GM18520 (cell line): ENCODE measurements around the gene ACTG1.

Experiments
- ATAC-seq: cut with Tn5 transposase; IDR thresholded peaks from one replicate; pipeline ENCODE4 v1.9.1; 2021; ENCODE audit not compliant: unreplicated experiment

ACTG1 gene

DNA sequence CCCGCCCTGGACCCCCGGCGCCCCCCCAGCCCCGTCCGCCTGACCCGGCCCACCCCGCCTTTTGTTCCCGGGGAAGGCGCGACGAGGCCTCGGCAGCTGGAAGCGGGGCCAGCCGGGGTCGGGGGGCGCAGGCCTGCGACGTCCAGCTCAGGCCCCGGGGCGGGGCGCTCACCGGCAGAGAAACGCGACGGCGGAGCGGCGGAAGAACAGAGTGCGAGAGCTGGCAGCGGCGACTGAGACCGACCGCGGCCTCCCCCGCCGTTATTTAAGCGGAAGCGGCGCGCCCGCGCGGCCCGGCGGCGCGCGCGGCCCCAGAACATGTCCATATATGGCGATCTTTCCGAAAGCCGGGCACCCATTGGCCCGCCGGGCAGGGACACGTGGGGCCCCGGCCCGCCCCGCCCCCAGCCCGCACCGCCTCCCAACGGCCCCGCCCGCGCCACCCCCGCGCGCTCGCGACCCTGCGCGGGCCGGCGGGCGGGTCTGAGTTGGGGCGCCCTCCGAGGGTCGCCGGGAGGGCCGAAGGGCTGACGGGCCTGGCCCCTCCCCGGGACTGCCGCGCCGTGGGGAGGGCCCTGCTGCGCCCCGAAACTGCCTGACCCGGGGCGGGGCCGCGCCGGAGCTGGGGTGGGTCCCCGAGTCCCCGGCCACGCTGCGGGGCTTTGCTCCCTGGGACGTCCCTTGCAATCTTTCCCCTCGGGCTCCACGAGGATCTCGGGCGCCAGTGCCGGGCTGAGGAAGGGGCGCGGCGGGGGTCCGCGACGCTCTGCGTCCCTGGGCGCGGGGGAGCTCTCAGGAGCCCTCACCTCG is at the start of gene ACTG1:
Gene ACTG1 (minus strand): TSS at position 238 of the 810 bp plus-strand sequence. CDS start 445 bp downstream, outside the sequence.
- ATAC-seq: peak; percentile 33

DNA sequence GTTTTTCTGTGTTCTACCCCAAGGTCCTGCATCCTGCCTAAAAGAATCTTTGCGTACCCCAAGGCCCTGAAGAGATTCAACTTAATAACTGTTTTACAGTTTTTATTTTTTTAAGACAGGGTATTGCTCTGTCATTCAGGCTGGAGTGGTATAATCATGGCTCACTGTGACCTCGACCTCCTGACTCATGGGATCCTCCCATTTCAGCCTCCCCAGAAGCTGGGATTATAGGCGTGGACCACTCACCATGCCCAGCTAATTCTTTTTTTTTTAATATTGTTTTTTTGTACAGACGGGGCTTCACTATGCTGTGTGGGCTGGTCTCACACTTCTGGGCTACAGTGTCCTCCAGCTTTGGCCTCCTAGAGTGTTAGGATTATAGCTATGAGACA is 48.9 kb upstream of the ACTG1 start:
- ATAC-seq: no peak

DNA sequence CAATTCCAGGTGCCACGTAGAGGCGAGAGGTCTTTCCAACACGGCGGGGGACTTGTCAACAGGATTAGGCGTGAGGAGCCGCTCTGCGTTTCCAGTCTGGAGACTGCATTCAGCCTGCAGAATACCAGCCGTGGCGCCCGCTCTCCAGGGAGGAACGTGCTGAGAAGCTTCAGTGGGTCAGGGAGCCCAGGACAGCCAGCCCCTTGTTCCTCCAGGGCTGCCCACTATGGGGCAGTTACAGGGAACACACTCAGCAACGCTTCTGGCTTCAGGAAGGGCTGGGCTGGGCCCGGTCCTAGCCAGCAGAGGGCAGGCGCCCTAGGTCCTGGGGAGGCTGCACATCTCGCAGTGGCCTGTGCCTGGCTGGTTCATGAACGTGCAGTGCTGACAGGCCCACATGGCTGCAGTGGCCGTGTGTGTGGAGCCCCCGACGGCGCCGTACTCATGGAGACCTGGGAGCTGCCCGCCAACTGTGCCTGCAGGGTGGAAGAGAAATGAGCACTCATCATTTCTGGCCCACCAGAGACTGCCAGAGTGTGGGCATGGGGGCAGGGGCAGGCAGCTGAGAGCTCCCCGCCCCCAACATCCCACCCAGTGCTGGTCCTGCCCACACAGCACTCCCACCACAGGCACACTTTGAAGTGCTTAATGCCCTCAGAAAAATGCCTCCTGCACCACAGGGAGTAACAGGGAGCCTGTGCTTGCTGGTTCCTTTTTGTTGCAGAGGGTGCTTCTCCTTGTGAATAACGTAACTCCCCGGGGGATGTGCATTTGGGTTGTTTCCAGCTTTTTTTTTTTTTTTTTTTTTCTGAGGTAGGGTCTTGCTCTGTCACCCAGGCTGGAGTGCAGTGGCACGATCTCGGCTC is 46.6 kb upstream of the ACTG1 start:
- ATAC-seq: no peak

DNA sequence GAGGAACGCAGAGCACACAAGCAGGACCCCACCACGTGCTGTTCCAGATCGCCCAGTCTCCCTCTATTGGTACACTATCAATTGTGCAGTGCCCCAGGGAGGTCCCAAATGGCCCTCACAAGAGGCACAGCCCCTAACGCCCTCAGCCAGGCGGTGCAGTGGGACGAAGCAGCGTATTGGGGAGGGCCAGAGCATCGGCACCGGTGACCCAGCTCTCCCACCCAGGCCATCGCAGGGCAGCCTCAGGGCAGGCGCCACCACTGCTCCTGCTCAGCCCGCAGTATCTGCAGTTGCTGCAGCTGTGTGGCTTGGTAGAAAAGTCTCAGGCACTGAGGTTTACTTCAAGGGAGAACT is 45.5 kb upstream of the ACTG1 start:
- ATAC-seq: no peak

DNA sequence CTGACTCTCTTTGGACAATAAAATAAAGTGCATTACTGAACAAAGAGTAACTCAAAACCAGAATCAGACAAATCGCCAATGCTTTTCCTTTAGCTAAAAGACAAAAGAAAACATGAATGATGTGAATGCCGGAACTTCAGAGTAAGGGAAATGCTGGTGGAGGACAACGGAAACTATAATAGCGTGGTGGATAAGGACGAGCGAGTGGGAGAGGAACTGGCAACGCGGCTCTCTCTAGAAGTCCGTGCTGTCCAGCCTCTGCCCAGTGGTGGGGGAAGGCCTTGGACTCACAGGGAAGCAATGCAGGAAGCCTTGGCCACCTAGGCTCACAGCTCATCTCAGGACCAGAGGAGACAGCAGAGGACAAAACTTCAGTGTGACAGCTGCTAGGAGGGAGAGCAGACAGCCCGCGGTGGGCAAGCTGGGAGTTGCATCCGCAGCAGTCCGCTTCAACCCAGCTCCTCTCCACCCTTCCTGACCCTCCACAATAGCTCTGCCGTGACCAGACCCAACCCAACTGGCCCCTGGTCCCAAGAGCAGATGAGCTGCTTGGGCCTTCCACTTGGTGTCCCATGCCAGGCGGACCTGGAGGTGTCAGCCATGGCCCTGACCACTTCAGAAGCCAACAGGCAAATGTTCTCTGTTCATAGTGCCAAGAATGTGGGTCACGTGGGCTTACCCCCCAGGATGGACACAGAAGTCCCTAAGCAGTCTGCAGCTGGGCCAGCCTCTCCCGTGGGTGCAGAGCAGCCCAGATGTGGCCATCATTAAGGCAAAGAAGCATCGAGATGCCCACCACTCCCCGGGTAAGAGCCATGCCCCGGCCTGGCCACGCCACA is 44.9 kb upstream of the ACTG1 start:
- no peak for ATAC-seq

DNA sequence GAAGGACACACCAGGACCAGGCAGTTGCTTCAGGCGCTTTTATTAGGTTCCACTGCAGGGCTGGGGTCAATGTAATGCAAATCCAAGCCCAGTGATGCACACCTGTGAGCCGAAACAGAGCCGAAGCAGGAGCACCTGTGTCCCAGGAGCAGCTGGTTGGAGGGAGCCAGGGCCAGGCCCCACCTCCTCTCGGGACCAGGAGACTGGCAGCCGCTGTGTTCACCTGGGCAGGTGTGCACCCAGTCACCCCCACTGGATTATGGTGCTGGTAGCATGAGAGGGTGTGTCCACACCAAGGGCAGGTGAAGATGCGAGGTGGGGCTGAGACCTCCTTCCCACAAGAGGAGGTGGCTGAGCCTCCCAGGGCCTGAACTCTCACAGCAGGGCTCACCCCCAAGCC is 44.3 kb upstream of the ACTG1 start:
- ATAC-seq: no peak

DNA sequence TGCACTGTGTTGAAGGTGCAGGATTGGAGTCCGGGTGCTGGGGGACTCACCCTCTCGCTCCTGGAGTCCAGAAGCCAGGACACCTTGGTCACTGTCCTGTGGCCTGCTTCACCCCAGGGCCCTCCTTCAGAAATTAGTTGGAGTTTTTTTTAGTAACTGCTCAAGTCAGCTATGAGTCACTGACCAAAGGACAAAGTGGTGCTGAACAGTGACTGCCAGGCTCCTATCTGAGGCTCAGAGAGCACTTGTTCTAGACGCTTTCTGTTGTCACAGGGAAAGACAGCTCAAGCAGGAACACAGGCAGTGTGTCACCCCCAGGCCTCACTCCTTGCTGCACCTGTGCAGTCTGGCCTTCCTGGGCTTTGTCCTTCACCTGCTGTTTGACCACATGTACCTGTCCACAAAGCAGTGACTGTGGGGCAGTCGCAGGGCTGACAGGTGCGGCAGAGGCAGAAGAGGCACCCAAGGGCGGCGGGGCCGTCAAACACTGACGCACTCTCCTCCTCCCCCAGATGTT is 43.6 kb upstream of the ACTG1 start:
- no peak for ATAC-seq

DNA sequence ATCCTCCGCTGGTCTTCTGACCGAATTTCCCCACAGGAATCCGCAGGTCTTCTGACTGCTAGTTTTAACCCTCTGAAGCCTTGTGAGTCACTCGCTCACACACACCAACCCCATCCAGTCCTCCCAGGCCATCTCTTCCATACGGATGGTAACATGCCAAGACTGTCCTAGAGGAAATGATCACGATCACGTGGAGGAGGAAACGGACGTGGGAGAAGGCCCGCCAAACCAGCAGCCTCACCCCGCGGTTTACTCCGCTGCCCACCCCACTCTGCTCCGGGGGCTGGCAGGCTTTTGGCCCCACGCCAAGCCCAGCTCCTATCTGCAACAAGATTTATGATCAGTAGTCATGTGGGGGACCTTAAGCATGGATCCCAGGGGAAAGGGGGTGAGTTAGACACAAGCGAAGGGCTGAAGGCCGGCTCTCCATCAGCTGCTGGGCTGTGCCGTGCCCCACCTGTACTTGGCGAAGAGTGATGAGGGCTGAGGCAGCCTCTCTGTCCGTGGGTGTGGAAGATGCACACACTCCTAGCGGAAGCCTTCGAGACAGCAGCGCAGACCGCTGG is 41.1 kb upstream of the ACTG1 start:
- no peak for ATAC-seq

DNA sequence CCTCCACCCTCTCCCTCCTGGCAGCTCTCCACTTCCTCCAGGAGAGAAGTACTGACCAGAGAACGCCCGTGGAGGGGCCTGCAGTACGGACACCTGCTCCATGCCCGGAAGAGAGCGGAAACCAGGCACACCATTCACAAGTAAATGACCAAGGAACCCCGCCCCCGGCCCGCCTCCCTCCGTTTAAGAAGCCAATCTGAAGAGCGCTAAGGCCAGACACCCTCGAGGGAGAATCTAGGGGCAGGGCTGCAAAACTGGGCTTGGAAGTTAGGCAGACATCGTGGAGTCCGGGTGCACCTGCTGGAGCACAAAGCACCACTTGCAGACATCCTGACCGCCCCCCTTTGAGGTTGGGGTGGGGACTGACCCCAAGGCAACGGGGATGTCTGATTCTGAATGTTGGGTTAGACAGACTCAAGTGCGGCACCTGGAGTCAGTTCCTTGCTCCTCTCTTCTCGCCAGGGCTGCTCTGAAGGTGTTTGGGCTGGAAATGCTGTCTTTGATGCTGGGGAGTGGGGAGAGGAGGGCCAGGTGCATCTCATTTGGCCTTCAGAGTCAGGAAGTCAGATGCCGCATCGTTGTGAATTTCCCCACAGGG is 40.5 kb upstream of the ACTG1 start:
- peak; percentile 12 for ATAC-seq

DNA sequence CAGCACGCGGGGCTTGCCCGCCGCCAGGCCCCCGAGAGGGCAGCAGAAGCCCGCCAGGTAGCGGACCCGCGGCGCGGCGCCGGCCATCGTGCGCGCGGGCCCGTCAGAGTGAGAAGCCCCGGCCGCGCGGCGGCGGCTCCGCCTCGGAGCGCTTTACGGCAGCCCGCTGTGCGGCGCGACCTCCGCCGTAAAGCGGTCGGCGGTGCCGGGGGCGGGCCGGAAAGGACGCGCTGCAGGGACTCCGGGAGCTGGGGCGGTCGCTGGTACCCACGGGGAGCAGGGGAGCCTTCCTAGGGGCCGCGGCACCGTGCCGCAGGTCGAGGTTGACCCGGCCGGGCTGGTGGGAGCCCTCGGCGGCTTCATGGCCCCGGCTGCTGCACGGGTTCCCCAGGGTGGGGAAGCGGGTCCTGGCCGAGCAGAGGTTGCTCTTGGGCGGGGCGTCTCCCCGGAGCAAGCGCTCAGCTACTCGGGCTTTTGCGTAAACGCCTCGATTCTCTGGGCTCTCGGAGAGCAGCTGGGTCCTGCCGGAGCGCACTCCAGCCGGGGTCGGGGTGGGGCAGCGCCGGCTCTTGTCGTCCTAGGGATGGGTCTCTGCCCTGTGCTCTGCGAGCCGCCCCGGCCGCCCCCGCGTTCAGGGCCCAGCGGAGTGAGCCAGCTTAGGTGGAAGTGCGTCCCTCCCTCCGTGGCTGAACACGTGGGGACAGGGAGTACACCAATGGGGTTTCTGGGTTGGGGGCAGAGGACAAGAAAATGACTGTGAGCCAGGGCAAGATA is 39.8 kb upstream of the ACTG1 start, which contains the start of gene FAAP100:
Gene FAAP100 (minus strand): TSS at position 110 of the 774 bp plus-strand sequence. CDS start 23 bp downstream, at position 87.
- ATAC-seq: peak; percentile 41

DNA sequence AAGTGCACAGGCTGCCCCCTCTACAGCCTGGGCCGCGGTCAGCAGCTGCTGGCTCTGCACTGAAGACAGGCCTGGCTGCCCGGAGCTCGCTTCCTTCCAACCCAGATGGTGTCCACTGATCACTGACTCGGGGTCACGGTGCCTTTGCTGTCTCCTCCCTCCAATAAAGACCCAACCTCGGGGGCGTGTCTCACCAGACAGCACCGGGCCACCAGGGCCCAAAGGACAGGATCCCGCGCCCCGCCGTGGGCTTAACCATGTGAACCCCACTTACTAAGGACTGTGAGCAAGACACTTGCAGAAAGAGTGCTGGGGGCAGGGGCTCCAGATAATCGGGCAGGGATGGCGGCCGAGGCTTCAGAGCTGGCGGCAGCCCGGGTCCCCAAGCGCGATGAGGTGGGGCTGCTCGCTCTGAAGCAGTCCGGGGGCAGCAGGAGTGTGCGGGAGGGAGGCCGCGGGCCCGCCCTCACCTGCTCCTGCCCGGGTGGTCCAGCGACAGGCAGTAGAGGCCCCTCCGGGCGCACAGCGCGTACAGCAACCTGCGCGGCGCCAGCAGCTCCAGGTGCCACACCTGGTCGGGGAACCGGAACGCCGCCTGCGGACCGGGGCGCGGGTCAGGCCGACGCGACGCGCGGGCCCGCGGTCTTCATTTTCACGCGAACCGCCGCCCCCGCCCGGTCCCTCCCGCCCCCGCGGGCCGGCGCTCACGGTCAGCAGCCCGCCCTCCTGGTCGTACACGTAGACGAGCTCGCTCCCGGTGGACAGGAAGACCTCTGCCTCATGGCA is 39.1 kb upstream of the ACTG1 start:
- ATAC-seq: peak; percentile 5

DNA sequence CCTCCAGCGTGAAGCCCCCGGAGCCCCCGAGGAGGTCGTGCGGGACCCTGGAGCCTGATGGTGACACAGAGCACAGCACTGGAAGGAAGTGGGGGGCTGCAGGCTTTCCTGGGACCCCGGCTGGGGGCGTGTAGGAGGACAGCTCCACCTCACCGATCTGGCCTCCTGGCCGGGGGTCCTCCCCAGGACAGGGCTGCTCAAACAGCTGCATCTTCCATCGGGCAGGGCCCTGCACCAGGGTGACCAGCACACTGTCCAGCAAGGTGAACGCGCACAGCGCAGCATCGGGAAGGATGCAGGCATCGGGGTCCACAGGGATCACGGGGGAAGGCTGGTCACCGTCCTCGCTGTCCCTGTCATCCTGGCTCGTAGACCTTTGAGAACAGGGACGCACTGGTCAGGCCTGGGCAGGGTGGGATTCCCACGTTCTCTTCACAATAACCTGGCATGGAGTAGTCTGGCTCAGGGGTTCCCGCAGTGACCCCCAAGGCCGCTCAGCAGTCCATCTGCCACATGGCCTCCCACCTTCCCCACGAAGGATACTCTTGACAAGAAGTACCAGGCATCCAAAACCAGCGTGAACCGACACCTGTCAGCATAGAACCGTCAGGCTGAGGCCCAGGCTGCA is 38.3 kb upstream of the ACTG1 start:
- no peak for ATAC-seq

DNA sequence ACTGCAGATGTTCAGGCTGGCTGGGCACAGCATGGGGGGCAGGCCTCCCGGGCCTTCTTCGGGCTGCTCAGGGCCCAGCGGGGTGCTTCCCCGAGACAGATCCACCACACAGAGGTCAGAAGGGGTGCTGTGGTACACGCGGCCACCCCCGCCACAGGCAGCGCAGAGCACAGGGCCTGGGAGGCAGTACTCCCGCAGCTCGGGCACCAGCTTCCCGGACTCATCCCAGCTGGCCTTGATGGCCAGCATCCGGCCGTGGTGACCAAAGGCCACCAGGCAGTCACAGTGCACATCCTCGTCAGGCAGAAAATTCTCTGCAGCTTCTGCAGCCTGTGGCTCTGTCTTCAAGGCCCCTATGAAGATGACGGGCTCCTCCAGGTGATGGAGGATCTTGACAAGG is 37.7 kb upstream of the ACTG1 start:
- ATAC-seq: no peak

DNA sequence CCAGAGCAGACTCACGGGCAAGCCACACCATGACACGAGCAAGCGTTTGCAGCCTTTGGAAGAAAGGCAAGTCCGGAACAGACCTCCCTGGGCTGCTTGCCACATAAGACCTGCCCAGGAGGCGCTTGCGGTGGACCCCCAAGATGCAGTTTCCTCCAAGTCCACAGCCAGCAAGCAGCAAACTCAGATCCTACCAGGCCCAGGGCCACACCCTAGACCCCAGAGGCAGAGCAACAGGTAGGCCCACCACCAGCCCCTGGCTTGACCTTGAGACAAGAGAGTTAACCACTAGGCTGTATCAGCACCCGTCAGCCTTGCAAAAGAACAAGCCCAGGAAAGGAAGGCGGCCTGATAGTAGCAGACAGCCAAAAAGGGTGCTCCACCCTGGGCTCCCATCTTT is 37.2 kb upstream of the ACTG1 start:
- no peak for ATAC-seq

DNA sequence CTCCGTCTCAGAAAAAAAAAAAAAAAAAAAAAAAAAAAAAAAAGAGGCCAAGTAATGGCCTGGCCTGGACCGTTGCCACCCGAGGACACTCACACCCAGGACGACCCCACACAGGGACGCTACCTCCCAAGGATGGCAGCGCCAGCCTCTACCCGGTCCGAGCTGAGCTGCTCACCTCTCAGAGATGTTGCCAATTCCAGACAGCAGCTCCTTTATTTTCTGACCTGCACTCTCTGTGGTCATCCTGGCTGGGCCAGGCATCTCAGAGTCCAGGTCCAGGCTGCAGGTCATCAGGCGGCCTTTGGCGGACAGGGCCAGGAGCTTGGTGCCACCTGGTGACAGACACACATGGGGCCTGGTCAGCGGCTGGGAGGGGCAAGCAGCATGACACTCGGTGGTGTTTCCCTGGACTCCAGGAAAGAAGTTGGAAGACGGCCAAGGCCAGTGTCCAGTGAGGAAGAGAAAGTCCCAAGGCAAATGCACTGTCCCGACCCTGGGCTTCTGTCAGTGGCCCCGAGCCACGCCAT is 36.5 kb upstream of the ACTG1 start:
- no peak for ATAC-seq

DNA sequence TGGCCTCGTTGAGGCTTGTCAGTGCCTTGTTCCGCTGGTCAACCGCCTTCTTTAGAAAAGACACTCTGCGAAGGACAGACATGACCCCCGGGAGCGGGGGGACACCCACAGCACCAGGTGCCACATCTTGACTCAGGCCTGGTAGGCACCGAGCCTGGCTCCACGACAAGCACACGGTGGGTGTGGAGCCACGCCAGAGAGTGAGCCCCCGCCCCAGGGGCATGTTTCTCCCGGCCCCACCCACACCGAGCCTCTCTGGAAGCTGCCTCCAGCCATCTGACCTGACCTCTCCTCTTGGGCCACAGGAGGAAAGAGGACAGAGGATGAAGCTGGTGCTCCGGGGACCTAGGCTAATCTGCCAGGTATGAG is 35.0 kb upstream of the ACTG1 start:
- no peak for ATAC-seq

DNA sequence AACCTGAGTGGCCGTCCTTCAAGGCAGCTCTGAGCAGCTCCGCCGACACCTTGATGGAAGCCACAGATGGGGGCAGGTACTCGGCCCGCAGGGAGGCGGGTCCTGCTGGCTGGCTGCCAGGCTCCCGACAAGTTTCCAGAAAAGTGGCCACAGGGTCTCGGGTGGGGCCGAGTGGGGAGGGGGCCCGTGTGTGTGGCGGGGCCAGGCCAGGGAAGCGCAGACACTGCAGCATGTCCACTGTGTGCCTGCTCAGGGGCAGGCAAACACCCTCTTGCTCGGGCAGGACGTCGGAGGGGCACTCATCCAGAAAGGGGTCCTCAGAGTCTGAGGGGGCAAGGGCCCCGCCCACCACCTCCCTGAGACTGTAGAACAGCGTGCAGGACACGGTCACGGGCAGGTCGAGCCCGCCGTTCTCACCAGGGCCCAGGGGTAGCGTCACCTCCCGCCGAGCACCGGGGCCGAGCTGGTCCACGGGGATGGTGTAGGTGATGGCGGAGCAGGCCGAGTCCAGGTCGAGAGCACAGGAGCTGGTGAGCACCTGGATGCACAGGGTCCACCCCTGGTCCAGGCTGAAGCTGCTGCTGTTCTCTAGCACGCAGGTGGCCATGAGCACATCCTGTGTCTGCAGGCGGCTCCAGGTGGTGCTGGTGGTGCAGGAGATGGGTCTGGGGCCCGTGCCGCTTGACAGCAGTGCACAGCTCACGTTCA is 34.5 kb upstream of the ACTG1 start:
- no peak for ATAC-seq
